Stimulated activated CD4-positive, alpha-beta T cell treated with anti-CD3 and anti-CD28 coated beads, Interleukin-4, amount 100 ng/mL, for 4 hours (primary cell): ENCODE data around the gene PRR16.

Experiments
- DNase-seq, 2 experiments: peaks; one replicate each; pipeline ENCODE4 v3.0.0-alpha.2; 2020

Gene PRR16

GRCh38 chr5:120464627-120465435 lies 731 bp downstream of the PRR16 start:
- DNase-seq = no peak

- no peak for DNase-seq
These were observed 1.4 kb downstream of the PRR16 start for GRCh38 chr5:120465436-120465961.

- DNase-seq = no peak
These were observed 2.4 kb downstream of the PRR16 start for GRCh38 chr5:120466341-120467006.

- no peak for DNase-seq
These were observed 7.9 kb downstream of the PRR16 start for GRCh38 chr5:120471971-120472370.

- no peak for DNase-seq
These were observed 8.8 kb downstream of the PRR16 start for GRCh38 chr5:120472911-120473310.

GRCh38 chr5:120473332-120473731 lies 9.2 kb downstream of the PRR16 start:
- DNase-seq = no peak

GRCh38 chr5:120476063-120476462 lies 12.0 kb downstream of the PRR16 start:
- no peak for DNase-seq

- no peak for DNase-seq
These were observed 15.0 kb downstream of the PRR16 start for GRCh38 chr5:120479066-120479465.

GRCh38 chr5:120499876-120500563 lies 35.9 kb downstream of the PRR16 start:
- no peak for DNase-seq

GRCh38 chr5:120502531-120502930 lies 38.4 kb downstream of the PRR16 start:
- DNase-seq = no peak

- no peak for DNase-seq
These were observed 39.2 kb downstream of the PRR16 start for GRCh38 chr5:120503341-120503740.

- no peak for DNase-seq
These were observed 40.0 kb downstream of the PRR16 start for GRCh38 chr5:120504057-120504456.

GRCh38 chr5:120507197-120507596 lies 43.1 kb downstream of the PRR16 start:
- DNase-seq = no peak

GRCh38 chr5:120507800-120508463 lies 43.8 kb downstream of the PRR16 start:
- DNase-seq = no peak

- DNase-seq = no peak
These were observed 45.0 kb downstream of the PRR16 start for GRCh38 chr5:120509053-120509452.

- no peak for DNase-seq
These were observed 46.1 kb downstream of the PRR16 start for GRCh38 chr5:120510098-120510637.

GRCh38 chr5:120510994-120511686 lies 47.0 kb downstream of the PRR16 start:
- DNase-seq = no peak

GRCh38 chr5:120512068-120512467 lies 48.0 kb downstream of the PRR16 start:
- no peak for DNase-seq

GRCh38 chr5:120512791-120513650 lies 48.9 kb downstream of the PRR16 start:
- DNase-seq = no peak

GRCh38 chr5:120516805-120517204 lies 52.7 kb downstream of the PRR16 start:
- no peak for DNase-seq
